ENCODE measurements around the gene TXNDC15.

DNA sequence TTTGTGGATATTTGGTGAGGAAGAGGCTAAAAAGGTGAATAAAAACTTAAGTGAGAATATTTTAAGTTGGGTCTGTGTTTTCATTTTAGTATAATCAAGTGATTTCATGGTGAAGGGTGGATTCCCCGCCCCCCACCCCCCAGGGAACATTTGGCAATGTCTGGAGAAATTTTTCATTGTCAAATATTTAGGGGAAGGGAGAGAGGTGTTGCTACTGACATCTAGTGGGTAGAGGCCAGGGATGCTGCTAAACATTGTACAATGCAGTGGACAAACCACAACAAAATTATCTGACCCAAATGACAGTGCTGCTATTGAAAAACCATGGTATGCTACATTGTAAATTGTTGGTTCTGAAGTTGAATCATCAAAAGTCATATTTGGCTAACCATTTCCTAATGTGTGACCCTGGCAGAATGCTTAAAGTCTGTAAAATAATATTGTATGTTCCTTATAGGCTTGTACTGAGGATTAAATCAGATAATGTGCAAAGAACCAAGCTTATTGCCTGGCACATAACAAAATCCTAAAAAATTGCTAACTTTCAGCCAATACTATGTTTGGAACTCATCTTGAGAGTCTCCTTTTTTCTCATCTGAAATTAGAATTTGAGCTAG is 22.8 kb upstream of the TXNDC15 start:
- TF ChIP-seq, protein P1, sequence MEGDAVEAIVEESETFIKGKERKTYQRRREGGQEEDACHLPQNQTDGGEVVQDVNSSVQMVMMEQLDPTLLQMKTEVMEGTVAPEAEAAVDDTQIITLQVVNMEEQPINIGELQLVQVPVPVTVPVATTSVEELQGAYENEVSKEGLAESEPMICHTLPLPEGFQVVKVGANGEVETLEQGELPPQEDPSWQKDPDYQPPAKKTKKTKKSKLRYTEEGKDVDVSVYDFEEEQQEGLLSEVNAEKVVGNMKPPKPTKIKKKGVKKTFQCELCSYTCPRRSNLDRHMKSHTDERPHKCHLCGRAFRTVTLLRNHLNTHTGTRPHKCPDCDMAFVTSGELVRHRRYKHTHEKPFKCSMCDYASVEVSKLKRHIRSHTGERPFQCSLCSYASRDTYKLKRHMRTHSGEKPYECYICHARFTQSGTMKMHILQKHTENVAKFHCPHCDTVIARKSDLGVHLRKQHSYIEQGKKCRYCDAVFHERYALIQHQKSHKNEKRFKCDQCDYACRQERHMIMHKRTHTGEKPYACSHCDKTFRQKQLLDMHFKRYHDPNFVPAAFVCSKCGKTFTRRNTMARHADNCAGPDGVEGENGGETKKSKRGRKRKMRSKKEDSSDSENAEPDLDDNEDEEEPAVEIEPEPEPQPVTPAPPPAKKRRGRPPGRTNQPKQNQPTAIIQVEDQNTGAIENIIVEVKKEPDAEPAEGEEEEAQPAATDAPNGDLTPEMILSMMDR (IDR thresholded peaks at IDR 0.05): peak; percentile 67
- no peak for TF ChIP-seq EP300 (IDR thresholded peaks at IDR 0.05; ENCODE audit: borderline replicate concordance in 1 of 2, low read depth in 1 of 2, low read length in 1 of 2)
- no peak for TF ChIP-seq YY1 (IDR thresholded peaks at IDR 0.05; ENCODE audit: low read depth)
- TF ChIP-seq, protein P2, sequence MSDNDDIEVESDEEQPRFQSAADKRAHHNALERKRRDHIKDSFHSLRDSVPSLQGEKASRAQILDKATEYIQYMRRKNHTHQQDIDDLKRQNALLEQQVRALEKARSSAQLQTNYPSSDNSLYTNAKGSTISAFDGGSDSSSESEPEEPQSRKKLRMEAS (IDR thresholded peaks at IDR 0.05; ENCODE audit: low read depth): no peak

All from SK-N-SH (cell line).